Rectal smooth muscle tissue (tissue), 1 donor: ENCODE data around the gene TRIM14.

ENCODE experiments used
- H3K27ac ChIP-seq: one replicate; pipeline ENCODE4 v1.7.0; 2013; ENCODE audit warnings: low read depth, low read length, inconsistent platforms
- H3K27me3 ChIP-seq: one replicate; pipeline ENCODE4 v1.7.0; 2013; ENCODE audit warnings: low read length; ENCODE audit not compliant: control insufficient read depth, insufficient read depth
- H3K36me3 ChIP-seq: one replicate; pipeline ENCODE4 v1.7.0; 2013; ENCODE audit warnings: low read length; ENCODE audit not compliant: control insufficient read depth, insufficient read depth
- H3K4me1 ChIP-seq: one replicate; pipeline ENCODE4 v1.7.0; 2013; ENCODE audit warnings: low read length; ENCODE audit not compliant: control insufficient read depth, insufficient read depth
- H3K4me3 ChIP-seq: one replicate; pipeline ENCODE4 v1.7.0; 2013; ENCODE audit warnings: low read length
- H3K9ac ChIP-seq: one replicate; pipeline ENCODE4 v1.7.0; 2013; ENCODE audit warnings: low read length

TRIM14 gene

DNA sequence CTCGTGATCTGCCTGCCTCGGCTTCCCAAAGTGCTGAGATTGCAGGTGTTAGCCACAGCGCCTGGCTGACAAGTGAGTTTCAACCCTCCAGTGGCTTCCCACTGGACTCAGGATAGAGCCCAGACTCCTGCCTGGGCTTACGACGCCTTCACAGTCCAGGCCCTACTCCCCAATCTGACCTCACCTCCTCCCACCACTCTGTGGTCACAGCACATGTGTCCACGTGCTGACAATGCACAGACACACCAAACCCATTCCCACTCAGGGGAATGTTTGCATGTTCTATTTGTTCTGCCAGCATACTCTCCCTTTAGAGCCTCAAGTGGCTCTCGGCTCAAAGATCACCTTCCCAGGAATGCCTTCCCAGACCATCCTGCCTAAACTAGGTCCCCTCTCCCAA is 31.1 kb upstream of the TRIM14 start:
- Histone ChIP-seq H3K27me3 (no peaks in the 10 kb centered on the region), H3K36me3 (no peaks in the 10 kb centered on the region), H3K27ac (no peak overlapping the region), H3K9ac (no peak overlapping the region), H3K4me1 (no peaks in the 10 kb centered on the region), H3K4me3 (no peak overlapping the region)

GRCh38 chr9:98149422-98149821 is 30.4 kb upstream of the TRIM14 start:
- Histone ChIP-seq H3K9ac (no peak overlapping the region), H3K4me1 (no peaks in the 10 kb centered on the region), H3K27me3 (no peaks in the 10 kb centered on the region), H3K36me3 (no peaks in the 10 kb centered on the region), H3K4me3 (no peak overlapping the region), H3K27ac (no peak overlapping the region)

GRCh38 chr9:98148486-98148885 is 29.5 kb upstream of the TRIM14 start:
- Histone ChIP-seq H3K36me3 (no peaks in the 10 kb centered on the region), H3K4me1 (no peaks in the 10 kb centered on the region), H3K4me3 (no peak overlapping the region), H3K27ac (no peak overlapping the region), H3K27me3 (no peaks in the 10 kb centered on the region), H3K9ac (no peak overlapping the region)

DNA sequence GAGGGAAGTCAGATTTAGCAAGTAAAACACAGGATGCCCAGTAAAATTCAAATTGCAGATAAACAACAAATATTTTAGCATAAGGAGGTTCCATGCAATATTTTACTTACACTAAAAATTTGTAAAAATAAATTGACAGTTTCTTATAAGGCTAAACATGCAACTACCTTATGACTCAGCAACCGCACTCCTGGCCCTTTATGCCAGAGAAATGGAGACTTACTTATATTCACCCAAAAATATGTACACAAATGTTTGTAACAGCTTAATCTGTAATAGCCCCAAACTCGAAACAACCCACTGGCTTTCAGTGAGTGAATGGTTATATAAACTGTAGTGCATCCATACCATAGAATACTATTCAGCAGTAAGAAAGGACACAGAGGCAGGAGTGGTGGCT is 28.6 kb upstream of the TRIM14 start:
- no peak overlapping the region for H3K9ac ChIP-seq
- H3K4me1 ChIP-seq, result no peaks in the 10 kb centered on the region
- H3K4me3 ChIP-seq, result no peak overlapping the region
- H3K27me3 ChIP-seq, result no peaks in the 10 kb centered on the region
- H3K36me3 ChIP-seq, result no peaks in the 10 kb centered on the region
- H3K27ac ChIP-seq, result no peak overlapping the region

- Histone ChIP-seq H3K4me3 (no peak overlapping the region), H3K9ac (no peak overlapping the region), H3K4me1 (no peaks in the 10 kb centered on the region), H3K27ac (no peak overlapping the region), H3K36me3 (no peaks in the 10 kb centered on the region), H3K27me3 (no peaks in the 10 kb centered on the region)
Measured at GRCh38 chr9:98146101-98146991, 27.3 kb upstream of the TRIM14 start.

DNA sequence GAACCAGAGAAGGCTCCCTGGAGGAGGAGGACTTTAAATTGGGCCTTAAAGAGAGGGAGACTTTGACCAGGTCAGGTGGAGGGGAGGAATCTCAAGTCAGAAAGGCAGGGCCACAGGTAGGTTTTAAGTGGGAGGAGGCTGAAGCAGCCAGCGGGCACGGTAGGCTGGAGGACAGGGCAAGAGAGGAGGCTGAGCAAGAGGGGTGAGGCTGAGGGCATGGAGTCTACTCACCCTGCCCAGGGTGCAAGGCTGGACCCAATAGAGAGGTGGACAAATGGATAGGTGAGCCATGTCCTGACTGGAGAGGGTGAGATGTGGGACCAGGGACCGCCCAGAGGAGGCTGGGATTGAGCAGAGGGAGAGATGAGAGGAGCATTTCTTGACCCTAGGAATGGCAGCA is 25.6 kb upstream of the TRIM14 start:
- Histone ChIP-seq H3K36me3 (no peaks in the 10 kb centered on the region), H3K9ac (no peak overlapping the region), H3K4me1 (no peaks in the 10 kb centered on the region), H3K27me3 (no peaks in the 10 kb centered on the region), H3K4me3 (no peak overlapping the region), H3K27ac (no peak overlapping the region)

DNA sequence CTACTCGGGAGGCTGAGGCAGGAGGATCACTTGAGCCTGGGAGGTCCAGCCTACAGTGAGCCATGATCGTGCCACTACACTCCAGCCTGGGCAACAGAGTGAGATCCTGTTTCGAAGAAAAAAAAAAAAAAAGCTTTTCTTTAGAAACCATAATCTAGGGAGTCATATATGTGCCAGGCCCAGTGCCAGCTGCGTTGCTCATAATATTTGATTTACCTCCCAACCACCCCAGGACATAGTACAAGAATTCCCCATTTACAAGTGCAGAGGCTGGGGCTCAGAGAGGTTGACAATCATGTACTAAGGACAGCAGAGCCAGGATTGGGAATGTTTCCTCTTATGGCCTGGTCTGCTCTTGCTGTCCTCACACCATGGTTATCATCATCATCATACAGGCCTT is 25.1 kb upstream of the TRIM14 start:
- no peaks in the 10 kb centered on the region for H3K4me1 ChIP-seq
- no peak overlapping the region for H3K9ac ChIP-seq
- H3K27me3 ChIP-seq, result no peaks in the 10 kb centered on the region
- H3K4me3 ChIP-seq, result no peak overlapping the region
- no peak overlapping the region for H3K27ac ChIP-seq
- H3K36me3 ChIP-seq, result no peaks in the 10 kb centered on the region

DNA sequence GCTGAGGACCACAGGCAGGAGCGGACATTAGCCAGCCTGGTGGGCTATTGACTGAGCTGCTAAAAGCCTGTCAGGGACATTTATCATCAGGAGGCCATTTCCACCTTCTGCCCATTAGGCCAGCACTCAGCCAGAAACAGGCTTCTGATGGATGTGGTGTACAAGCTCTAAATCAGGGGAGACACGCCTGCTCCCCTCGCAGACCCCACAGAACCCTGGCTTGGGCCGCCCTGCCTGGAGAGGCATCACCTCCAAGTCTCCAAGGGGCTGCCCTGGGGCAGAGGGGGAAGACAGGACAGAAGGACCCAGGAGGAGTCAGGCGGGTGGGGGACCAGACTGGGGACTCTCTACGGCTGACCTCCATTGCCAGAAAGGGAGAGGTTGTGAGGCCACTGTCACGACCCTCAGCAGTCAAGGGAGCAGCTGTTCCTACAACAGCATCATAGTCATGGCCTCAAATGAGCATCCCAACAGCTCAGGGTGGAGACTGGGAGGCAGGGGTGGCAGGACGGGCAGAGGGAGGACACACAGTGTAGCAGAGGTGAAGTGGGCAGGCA is 24.0 kb upstream of the TRIM14 start:
- Histone ChIP-seq H3K9ac (no peak overlapping the region), H3K27me3 (no peaks in the 10 kb centered on the region), H3K4me1 (no peaks in the 10 kb centered on the region), H3K27ac (no peak overlapping the region), H3K4me3 (no peak overlapping the region), H3K36me3 (no peaks in the 10 kb centered on the region)

- Histone ChIP-seq H3K27ac (no peak overlapping the region), H3K36me3 (no peaks in the 10 kb centered on the region), H3K4me3 (no peak overlapping the region), H3K9ac (no peak overlapping the region), H3K27me3 (no peaks in the 10 kb centered on the region), H3K4me1 (no peaks in the 10 kb centered on the region)
Measured at GRCh38 chr9:98142182-98142907, 23.3 kb upstream of the TRIM14 start.

DNA sequence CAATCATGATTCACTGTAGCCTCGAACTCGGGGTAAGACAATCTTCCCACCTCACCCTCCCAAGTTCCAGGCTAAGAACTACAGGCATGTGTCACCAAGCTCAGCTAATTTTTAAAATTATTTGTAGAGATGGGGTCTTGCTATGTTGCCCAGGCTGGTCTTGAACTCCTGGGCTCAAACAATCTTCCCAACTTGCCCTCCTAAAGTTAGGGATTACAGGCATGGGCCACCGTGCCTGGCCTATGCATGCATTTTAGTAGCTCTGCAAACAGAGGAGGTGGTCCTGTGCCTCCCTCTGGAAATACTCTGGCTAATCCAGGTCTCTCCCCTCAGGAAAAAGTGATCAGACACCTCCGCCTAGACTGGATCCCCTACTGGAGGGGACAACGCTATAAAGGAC is 21.5 kb upstream of the TRIM14 start:
- Histone ChIP-seq H3K27ac (no peak overlapping the region), H3K4me3 (no peak overlapping the region), H3K27me3 (no peaks in the 10 kb centered on the region), H3K4me1 (no peaks in the 10 kb centered on the region), H3K9ac (no peak overlapping the region), H3K36me3 (no peaks in the 10 kb centered on the region)

DNA sequence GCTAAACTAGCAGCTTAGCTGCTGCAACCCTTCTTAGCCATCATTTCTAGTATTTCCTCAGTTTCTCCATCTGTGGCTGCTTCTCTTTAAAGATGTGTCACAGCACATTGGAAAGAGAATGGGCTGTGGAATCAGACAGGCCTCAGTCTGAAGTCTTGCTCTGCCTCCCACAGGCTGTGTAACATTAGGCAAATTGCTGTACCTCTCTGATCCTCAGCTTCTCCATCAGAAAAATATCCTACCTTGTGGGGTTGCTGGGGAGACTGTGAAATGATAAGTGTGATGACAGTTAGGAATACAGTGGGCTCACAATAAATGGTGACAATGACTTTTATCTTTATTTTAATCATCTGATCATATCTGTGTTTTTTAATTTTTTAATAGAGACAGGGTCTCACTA is 17.5 kb upstream of the TRIM14 start:
- Histone ChIP-seq H3K9ac (no peak overlapping the region), H3K27ac (no peak overlapping the region), H3K4me3 (no peak overlapping the region), H3K4me1 (no peaks in the 10 kb centered on the region), H3K27me3 (no peaks in the 10 kb centered on the region), H3K36me3 (peaks cover 6% of the 10 kb centered on the region)

GRCh38 chr9:98135938-98136337 is 16.9 kb upstream of the TRIM14 start:
- Histone ChIP-seq H3K4me1 (no peaks in the 10 kb centered on the region), H3K36me3 (peaks cover 6% of the 10 kb centered on the region), H3K4me3 (no peak overlapping the region), H3K9ac (no peak overlapping the region), H3K27me3 (no peaks in the 10 kb centered on the region), H3K27ac (no peak overlapping the region)
